ENCODE data around the gene NLGN1.

DNA sequence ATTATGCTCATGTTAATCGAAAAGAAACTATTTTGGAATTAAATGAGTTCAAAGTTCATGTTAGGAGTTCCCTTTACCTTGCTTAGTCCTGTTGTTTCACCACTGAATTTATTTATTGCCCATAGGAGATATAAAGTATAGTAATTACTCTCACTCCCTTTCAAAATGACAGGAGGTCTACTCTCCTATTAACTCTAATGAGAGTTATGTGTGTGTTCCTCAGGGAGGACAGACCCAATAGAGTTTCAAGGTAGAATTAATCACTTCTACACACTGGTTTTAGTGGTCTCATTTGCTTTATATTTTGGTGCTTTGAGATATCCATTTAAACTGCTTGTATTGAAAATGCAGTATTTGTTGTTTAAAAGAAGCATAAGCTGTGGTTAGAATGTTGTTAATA is 398.9 kb downstream of the NLGN1 start:
- TF ChIP-seq GATA2 (IDR thresholded peaks at IDR 0.05; ENCODE audit: low read depth, low read length), result no peak
- TF ChIP-seq GATA3 (IDR thresholded peaks at IDR 0.05; ENCODE audit: low read depth, low read length), result no peak

Measured in SH-SY5Y (cell line).